Suprapubic skin (tissue), 4 donors: ENCODE results near the gene SLCO3A1. TPM values are rescaled to one million over a fixed set of nuclear protein-coding genes. Genes with fewer than 3 reads are reported as not detected.

ENCODE experiments used
- DNase-seq, 2 donors: peaks; one replicate each; pipeline ENCODE4 v3.0.0-alpha.2; 2019; ENCODE audit warnings: low spot score in 2 of 2
- H3K27ac ChIP-seq: fragments of 200-600 bp; sonication (generic); one replicate; pipeline ENCODE4 v1.5.1; 2019
- H3K27me3 ChIP-seq: fragments of 200-600 bp; sonication (generic); one replicate; pipeline ENCODE4 v1.5.1; 2019
- H3K36me3 ChIP-seq: fragments of 200-600 bp; sonication (generic); one replicate; pipeline ENCODE4 v1.5.1; 2019
- H3K4me1 ChIP-seq: fragments of 200-600 bp; sonication (generic); one replicate; pipeline ENCODE4 v1.5.1; 2019
- H3K4me3 ChIP-seq: fragments of 200-600 bp; sonication (generic); one replicate; pipeline ENCODE4 v1.5.1; 2019; ENCODE audit warnings: mild to moderate bottlenecking
- H3K9me3 ChIP-seq: fragments of 200-600 bp; sonication (generic); one replicate; pipeline ENCODE4 v1.5.1; 2019
- CTCF ChIP-seq, 2 donors: fragments of 200-600 bp in 1 of 2; fragments of 450-650 bp in 1 of 2; sonication (generic) in 1 of 2; IDR thresholded peaks; one replicate each; pipeline ENCODE4 v1.5.1; 2016 to 2019; ENCODE audit warnings: antibody characterized with exemption in 2 of 2, mild to moderate bottlenecking in 1 of 2, moderate library complexity in 1 of 2
- EP300 ChIP-seq: sonication (generic); formaldehyde crosslinking; IDR thresholded peaks from one replicate; pipeline ENCODE4 v1.6.1; 2017; ENCODE audit warnings: antibody characterized with exemption
- POLR2A ChIP-seq, 2 donors: fragments of 450-650 bp; IDR thresholded peaks; one replicate each; pipeline ENCODE4 v1.6.1; 2017; ENCODE audit warnings: antibody characterized with exemption in 2 of 2, mild to moderate bottlenecking in 2 of 2, moderate library complexity in 2 of 2
- POLR2AphosphoS5 ChIP-seq, 3 donors: sonication (generic); formaldehyde crosslinking; IDR thresholded peaks; one replicate each; pipeline ENCODE4 v1.6.1; 2017; ENCODE audit warnings: antibody characterized with exemption in 3 of 3
- WGBS: methylation state at CpG from one replicate; pipeline ENCODE4 v1.1.5; 2018; 5-methylcytosine and 5-hydroxymethylcytosine counted together
- total RNA-seq, 4 donors: library from RNA; depleted of rRNA; stranded (reverse); fragments of >200 nt; gene quantifications; one replicate each; pipeline ENCODE4 v1.1.0, GENCODE V29; 2016

SLCO3A1 gene
- total RNA-seq, 4 donors from 2014 or later = 29.0 to 131 (median 44.6) TPM

- Histone ChIP-seq H3K9me3 (no peaks in the 10 kb centered on the region), H3K36me3 (peaks cover 9% of the 10 kb centered on the region), H3K27me3 (no peaks in the 10 kb centered on the region), H3K4me1 (no peaks in the 10 kb centered on the region), H3K27ac (no peak overlapping the region), H3K4me3 (no peak overlapping the region)
- TF ChIP-seq CTCF (IDR thresholded peaks at IDR 0.05) (peak; percentile 54 to 63), POLR2A (IDR thresholded peaks at IDR 0.05) (no peak), POLR2AphosphoS5 (IDR thresholded peaks at IDR 0.05) (no peak), EP300 (no peak)
- 37% methylated on average over 17 of the region's 17 CpGs for WGBS
- DNase-seq = no peak
Measured at GRCh38 chr15:92097474-92098178, 244.1 kb downstream of the SLCO3A1 start.

GRCh38 chr15:92098869-92099268, 245.4 kb downstream of the SLCO3A1 start:
- TF ChIP-seq EP300 (no peak), CTCF (IDR thresholded peaks at IDR 0.05) (no peak), POLR2A (IDR thresholded peaks at IDR 0.05) (no peak), POLR2AphosphoS5 (IDR thresholded peaks at IDR 0.05) (no peak)
- WGBS = 73% methylated on average over 4 of the region's 5 CpGs

GRCh38 chr15:92100301-92100700, 246.8 kb downstream of the SLCO3A1 start:
- no peak for DNase-seq
- peaks cover 16% of the 10 kb centered on the region for H3K36me3 ChIP-seq
- no peak overlapping the region for H3K27ac ChIP-seq
- H3K9me3 ChIP-seq = no peaks in the 10 kb centered on the region
- TF ChIP-seq EP300 = no peak
- no peak for TF ChIP-seq CTCF (IDR thresholded peaks at IDR 0.05)
- no peak for TF ChIP-seq POLR2A (IDR thresholded peaks at IDR 0.05)
- TF ChIP-seq POLR2AphosphoS5 (IDR thresholded peaks at IDR 0.05) = no peak
- no peaks in the 10 kb centered on the region for H3K4me1 ChIP-seq
- H3K4me3 ChIP-seq = no peak overlapping the region
- WGBS = 95% methylated on average over 2 of the region's 2 CpGs
- H3K27me3 ChIP-seq = no peaks in the 10 kb centered on the region

More at GRCh38 chr15:92098869-92099268, 245.4 kb downstream of the SLCO3A1 start:
- Histone ChIP-seq H3K36me3 (peaks cover 9% of the 10 kb centered on the region), H3K4me3 (no peak overlapping the region), H3K27me3 (no peaks in the 10 kb centered on the region), H3K9me3 (no peaks in the 10 kb centered on the region), H3K27ac (no peak overlapping the region), H3K4me1 (no peaks in the 10 kb centered on the region)
- DNase-seq = no peak

GRCh38 chr15:92100751-92101150, 247.2 kb downstream of the SLCO3A1 start:
- no peak overlapping the region for H3K4me3 ChIP-seq
- no peak overlapping the region for H3K27ac ChIP-seq
- H3K36me3 ChIP-seq = peaks cover 18% of the 10 kb centered on the region
- WGBS = 97% methylated on average over 2 of the region's 2 CpGs
- no peak for TF ChIP-seq POLR2AphosphoS5 (IDR thresholded peaks at IDR 0.05)
- no peak for TF ChIP-seq EP300
- TF ChIP-seq POLR2A (IDR thresholded peaks at IDR 0.05) = no peak
- no peak for TF ChIP-seq CTCF (IDR thresholded peaks at IDR 0.05)
- no peaks in the 10 kb centered on the region for H3K4me1 ChIP-seq
- DNase-seq = no peak
- no peaks in the 10 kb centered on the region for H3K27me3 ChIP-seq
- H3K9me3 ChIP-seq = no peaks in the 10 kb centered on the region

- Histone ChIP-seq H3K4me1 (no peaks in the 10 kb centered on the region), H3K27me3 (no peaks in the 10 kb centered on the region), H3K4me3 (no peak overlapping the region), H3K36me3 (peaks cover 20% of the 10 kb centered on the region), H3K27ac (no peak overlapping the region), H3K9me3 (no peaks in the 10 kb centered on the region)
- DNase-seq = no peak
- WGBS = 91% methylated on average over 9 of the region's 9 CpGs
- TF ChIP-seq POLR2A (IDR thresholded peaks at IDR 0.05) = no peak
- TF ChIP-seq CTCF (IDR thresholded peaks at IDR 0.05) = no peak
- TF ChIP-seq EP300 = no peak
Measured at GRCh38 chr15:92101708-92102394, 248.3 kb downstream of the SLCO3A1 start.
